ENCODE data around the gene EMILIN1.

DNA sequence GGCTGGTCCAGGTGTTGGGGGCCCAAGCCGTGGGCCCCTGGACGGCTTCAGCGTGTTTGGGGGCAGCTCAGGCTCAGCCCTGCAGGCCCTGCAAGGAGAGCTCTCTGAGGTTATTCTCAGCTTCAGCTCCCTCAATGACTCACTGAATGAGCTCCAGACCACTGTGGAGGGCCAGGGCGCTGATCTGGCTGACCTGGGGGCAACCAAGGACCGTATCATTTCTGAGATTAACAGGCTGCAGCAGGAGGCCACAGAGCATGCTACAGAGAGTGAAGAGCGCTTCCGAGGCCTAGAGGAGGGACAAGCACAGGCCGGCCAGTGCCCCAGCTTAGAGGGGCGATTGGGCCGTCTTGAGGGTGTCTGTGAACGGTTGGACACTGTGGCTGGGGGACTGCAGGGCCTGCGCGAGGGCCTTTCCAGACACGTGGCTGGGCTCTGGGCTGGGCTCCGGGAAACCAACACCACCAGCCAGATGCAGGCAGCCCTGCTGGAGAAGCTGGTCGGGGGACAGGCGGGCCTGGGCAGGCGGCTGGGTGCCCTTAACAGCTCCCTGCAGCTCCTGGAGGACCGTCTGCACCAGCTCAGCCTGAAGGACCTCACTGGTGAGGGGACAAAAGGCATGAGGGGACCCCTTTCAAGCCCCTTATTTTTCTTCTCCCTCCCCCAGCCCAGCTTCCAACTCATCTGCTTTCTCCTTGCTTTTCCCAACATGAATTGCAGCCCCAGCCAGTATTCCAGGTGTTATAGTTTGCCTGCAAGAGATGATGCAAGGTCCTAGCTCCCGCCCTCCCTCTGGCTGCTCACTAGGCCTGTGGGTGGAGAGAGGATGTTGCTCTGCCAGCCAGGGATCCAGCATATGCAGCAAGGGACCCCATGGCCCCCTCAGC, 5.2 kb downstream of the EMILIN1 start:
- TF ChIP-seq NRF1 (conservative IDR thresholded peaks at IDR 0.05; ENCODE audit: low read depth, low read length): no peak
- TF ChIP-seq POLR2AphosphoS5 (IDR thresholded peaks at IDR 0.05; ENCODE audit: low read length): no peak
- TF ChIP-seq, protein P1, sequence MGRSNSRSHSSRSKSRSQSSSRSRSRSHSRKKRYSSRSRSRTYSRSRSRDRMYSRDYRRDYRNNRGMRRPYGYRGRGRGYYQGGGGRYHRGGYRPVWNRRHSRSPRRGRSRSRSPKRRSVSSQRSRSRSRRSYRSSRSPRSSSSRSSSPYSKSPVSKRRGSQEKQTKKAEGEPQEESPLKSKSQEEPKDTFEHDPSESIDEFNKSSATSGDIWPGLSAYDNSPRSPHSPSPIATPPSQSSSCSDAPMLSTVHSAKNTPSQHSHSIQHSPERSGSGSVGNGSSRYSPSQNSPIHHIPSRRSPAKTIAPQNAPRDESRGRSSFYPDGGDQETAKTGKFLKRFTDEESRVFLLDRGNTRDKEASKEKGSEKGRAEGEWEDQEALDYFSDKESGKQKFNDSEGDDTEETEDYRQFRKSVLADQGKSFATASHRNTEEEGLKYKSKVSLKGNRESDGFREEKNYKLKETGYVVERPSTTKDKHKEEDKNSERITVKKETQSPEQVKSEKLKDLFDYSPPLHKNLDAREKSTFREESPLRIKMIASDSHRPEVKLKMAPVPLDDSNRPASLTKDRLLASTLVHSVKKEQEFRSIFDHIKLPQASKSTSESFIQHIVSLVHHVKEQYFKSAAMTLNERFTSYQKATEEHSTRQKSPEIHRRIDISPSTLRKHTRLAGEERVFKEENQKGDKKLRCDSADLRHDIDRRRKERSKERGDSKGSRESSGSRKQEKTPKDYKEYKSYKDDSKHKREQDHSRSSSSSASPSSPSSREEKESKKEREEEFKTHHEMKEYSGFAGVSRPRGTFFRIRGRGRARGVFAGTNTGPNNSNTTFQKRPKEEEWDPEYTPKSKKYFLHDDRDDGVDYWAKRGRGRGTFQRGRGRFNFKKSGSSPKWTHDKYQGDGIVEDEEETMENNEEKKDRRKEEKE (IDR thresholded peaks at IDR 0.05): no peak
- TF ChIP-seq, protein P2, sequence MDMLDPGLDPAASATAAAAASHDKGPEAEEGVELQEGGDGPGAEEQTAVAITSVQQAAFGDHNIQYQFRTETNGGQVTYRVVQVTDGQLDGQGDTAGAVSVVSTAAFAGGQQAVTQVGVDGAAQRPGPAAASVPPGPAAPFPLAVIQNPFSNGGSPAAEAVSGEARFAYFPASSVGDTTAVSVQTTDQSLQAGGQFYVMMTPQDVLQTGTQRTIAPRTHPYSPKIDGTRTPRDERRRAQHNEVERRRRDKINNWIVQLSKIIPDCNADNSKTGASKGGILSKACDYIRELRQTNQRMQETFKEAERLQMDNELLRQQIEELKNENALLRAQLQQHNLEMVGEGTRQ (IDR thresholded peaks at IDR 0.05; ENCODE audit: borderline replicate concordance, low read depth, low read length): no peak
- TF ChIP-seq, protein P3, sequence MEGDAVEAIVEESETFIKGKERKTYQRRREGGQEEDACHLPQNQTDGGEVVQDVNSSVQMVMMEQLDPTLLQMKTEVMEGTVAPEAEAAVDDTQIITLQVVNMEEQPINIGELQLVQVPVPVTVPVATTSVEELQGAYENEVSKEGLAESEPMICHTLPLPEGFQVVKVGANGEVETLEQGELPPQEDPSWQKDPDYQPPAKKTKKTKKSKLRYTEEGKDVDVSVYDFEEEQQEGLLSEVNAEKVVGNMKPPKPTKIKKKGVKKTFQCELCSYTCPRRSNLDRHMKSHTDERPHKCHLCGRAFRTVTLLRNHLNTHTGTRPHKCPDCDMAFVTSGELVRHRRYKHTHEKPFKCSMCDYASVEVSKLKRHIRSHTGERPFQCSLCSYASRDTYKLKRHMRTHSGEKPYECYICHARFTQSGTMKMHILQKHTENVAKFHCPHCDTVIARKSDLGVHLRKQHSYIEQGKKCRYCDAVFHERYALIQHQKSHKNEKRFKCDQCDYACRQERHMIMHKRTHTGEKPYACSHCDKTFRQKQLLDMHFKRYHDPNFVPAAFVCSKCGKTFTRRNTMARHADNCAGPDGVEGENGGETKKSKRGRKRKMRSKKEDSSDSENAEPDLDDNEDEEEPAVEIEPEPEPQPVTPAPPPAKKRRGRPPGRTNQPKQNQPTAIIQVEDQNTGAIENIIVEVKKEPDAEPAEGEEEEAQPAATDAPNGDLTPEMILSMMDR (IDR thresholded peaks at IDR 0.05 in 2 of 3, conservative IDR thresholded peaks at IDR 0.05 in 1 of 3; ENCODE audit: control insufficient read depth in 2 of 3, extremely low read depth in 1 of 3, insufficient read depth in 1 of 3, low read depth in 3 of 3, low read length in 3 of 3): no peak
- TF ChIP-seq, protein P4, sequence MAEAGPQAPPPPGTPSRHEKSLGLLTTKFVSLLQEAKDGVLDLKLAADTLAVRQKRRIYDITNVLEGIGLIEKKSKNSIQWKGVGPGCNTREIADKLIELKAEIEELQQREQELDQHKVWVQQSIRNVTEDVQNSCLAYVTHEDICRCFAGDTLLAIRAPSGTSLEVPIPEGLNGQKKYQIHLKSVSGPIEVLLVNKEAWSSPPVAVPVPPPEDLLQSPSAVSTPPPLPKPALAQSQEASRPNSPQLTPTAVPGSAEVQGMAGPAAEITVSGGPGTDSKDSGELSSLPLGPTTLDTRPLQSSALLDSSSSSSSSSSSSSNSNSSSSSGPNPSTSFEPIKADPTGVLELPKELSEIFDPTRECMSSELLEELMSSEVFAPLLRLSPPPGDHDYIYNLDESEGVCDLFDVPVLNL (IDR thresholded peaks at IDR 0.05; ENCODE audit: low read depth, low read length): no peak
- no peak for TF ChIP-seq EP300 (IDR thresholded peaks at IDR 0.05; ENCODE audit: borderline replicate concordance in 1 of 2, control insufficient read depth in 1 of 2, low read depth in 2 of 2, low read length in 2 of 2)
- no peak for TF ChIP-seq MXI1 (IDR thresholded peaks at IDR 0.05; ENCODE audit: low read depth, low read length)
- TF ChIP-seq JUND (IDR thresholded peaks at IDR 0.05; ENCODE audit: low read depth, low read length): no peak
- no peak for TF ChIP-seq TCF12 (IDR thresholded peaks at IDR 0.05; ENCODE audit: low read depth, low read length)

Data from GM12878 (cell line).